ENCODE measurements around the gene CANT1. TPM values are rescaled to one million over a fixed set of nuclear protein-coding genes. Genes with fewer than 3 reads are reported as not detected.

CANT1 gene
- total RNA-seq, 1 experiment from 2014 or later, result 33.0 TPM

GRCh38 chr17:79002796-79003593, 6.6 kb downstream of the CANT1 start:
- no peak overlapping the region for H3K27ac Mint-ChIP-seq

More at GRCh38 chr17:79002796-79003593, 6.6 kb downstream of the CANT1 start:
- Histone ChIP-seq H3K23ac (ENCODE audit: insufficient read length, low read depth, low read length) (no peak overlapping the region), H2BK5ac (ENCODE audit: insufficient read length, low read length) (no peak overlapping the region), H3K9ac (ENCODE audit: extremely low read depth, insufficient read length, low read length) (no peak overlapping the region), H3K14ac (ENCODE audit: insufficient read depth, low read length) (no peak overlapping the region), H2AK5ac (ENCODE audit: insufficient read length, low read length) (no peak overlapping the region), H2AFZ (ENCODE audit: low read length) (no peak overlapping the region), H3K56ac (ENCODE audit: insufficient read length, low read depth, low read length) (no peak overlapping the region), H3K9me3 (ENCODE audit: control insufficient read depth, low read depth, low read length) (no peaks in the 10 kb centered on the region), H4K5ac (ENCODE audit: insufficient read length, low read depth, low read length) (no peak overlapping the region), H3K79me1 (ENCODE audit: insufficient read depth, low read depth, low read length, poor library complexity, severe bottlenecking) (no peaks in the 10 kb centered on the region), H3K79me2 (ENCODE audit: insufficient read depth, low read length) (0 out of 2 replicates have a peak, but pooled peaks cover 2% of the 10 kb centered on the region), H3T11ph (ENCODE audit: low read length) (no peak overlapping the region), H3K4me1 (ENCODE audit: insufficient read depth, low read length) (no peaks in the 10 kb centered on the region), H2BK12ac (ENCODE audit: insufficient read length, low read depth, low read length) (no peak overlapping the region), H3K4me2 (ENCODE audit: insufficient read depth, insufficient read length, low read length) (no peak overlapping the region), H2BK15ac (ENCODE audit: low read depth, low read length) (no peak overlapping the region), H3K27ac (ENCODE audit: insufficient read length, low read depth, low read length) (no peak overlapping the region), H3K23me2 (ENCODE audit: insufficient read length, low read depth, low read length, poor library complexity, severe bottlenecking) (no peaks in the 10 kb centered on the region), H4K8ac (replicated peaks; ENCODE audit: insufficient read length, low read depth, low read length) (no peak overlapping the region), H3K18ac (ENCODE audit: insufficient read length, low read depth, low read length) (no peak overlapping the region), H4K20me1 (ENCODE audit: control insufficient read depth, insufficient read depth, insufficient read length) (no peaks in the 10 kb centered on the region), H4K91ac (ENCODE audit: insufficient read length, low read depth, low read length) (no peak overlapping the region), H3K4ac (ENCODE audit: low read depth, low read length) (no peak overlapping the region), H2BK120ac (ENCODE audit: low read depth, low read length, poor library complexity, severe bottlenecking) (no peak overlapping the region), H3K27me3 (ENCODE audit: insufficient read depth, low read length) (peaks cover 31% of the 10 kb centered on the region), H2BK20ac (ENCODE audit: low read depth, low read length, poor library complexity, severe bottlenecking) (no peak overlapping the region)
- no peak for DNase-seq
- Mint-ChIP-seq H3K36me3 (ENCODE audit: insufficient read depth in 1 of 3, low read depth in 3 of 3) (peaks cover 5 to 29% (median 7%) of the 10 kb centered on the region in 3 experiments; a peak in 6 of 7 replicates), H3K27me3 (ENCODE audit: low read depth) (peaks cover 83% of the 10 kb centered on the region), H3K4me1 (peaks cover 8 to 10% of the 10 kb centered on the region in 2 experiments), H3K9me3 (no peaks in the 10 kb centered on the region; a peak in 1 of 5 replicates), H3K4me3 (no peak overlapping the region; a peak in 1 of 5 replicates)
- TF ChIP-seq CTCF (conservative IDR thresholded peaks at IDR 0.05), result no peak
- no CpG with 5 or more reads among the region's 20 CpGs for WGBS (ENCODE audit: extremely low coverage, insufficient read length, low lambda C conversion rate)
